Tibial artery (tissue), 4 donors: ENCODE results near the gene MRPL48.
"Not testable (repeated sequence)": the region's sequence is repeated elsewhere in the genome, so short reads cannot be mapped to it uniquely, and the experiment has no call there.

Source experiments
- DNase-seq, 2 donors: peaks; one replicate each; pipeline ENCODE4 v3.0.0-alpha.2; 2019
- H3K27ac ChIP-seq, 2 donors: fragments of 200-600 bp; sonication (generic) in 1 of 2; 1 replicate in 1 of 2; 2 replicates in 1 of 2; pipeline ENCODE4 v1.5.1; 2018 to 2019; ENCODE audit warnings: mild to moderate bottlenecking in 1 of 2
- H3K27me3 ChIP-seq, 2 donors: fragments of 200-600 bp; sonication (generic) in 1 of 2; one replicate each; pipeline versions ENCODE4 v1.5.1 to v1.6.0; 2016 to 2019
- H3K36me3 ChIP-seq, 3 donors: fragments of 200-600 bp; sonication (generic) in 2 of 3; one replicate each; pipeline ENCODE4 v1.5.1; 2016 to 2019; ENCODE audit warnings: mild to moderate bottlenecking in 2 of 3
- H3K4me1 ChIP-seq, 4 donors: fragments of 200-600 bp; sonication (generic) in 2 of 4; 1 replicate in 3 of 4; 2 replicates in 1 of 4; pipeline ENCODE4 v1.5.1; 2016 to 2019
- H3K4me3 ChIP-seq, 2 donors: fragments of 200-600 bp; sonication (generic) in 1 of 2; 1 replicate in 1 of 2; 2 replicates in 1 of 2; pipeline ENCODE4 v1.5.1; 2018 to 2019; ENCODE audit warnings: mild to moderate bottlenecking in 2 of 2
- H3K9me3 ChIP-seq, 3 donors: fragments of 200-600 bp; sonication (generic) in 1 of 3; one replicate each; pipeline ENCODE4 v1.5.1; 2016 to 2019
- intact Hi-C: fragments of 100-400 bp; cut with DNase I; formaldehyde crosslinking; loops from one replicate; pipeline ENCODE4 v1.15.0; 2023; ENCODE audit warnings: low total_unique reads
- TF ChIP-seq, protein P1 (sequence below), 2 experiments: fragments of 200-600 bp in 1 of 2; fragments of 450-650 bp in 1 of 2; IDR thresholded peaks; one replicate each; pipeline ENCODE4 v1.5.1; 2017 to 2019; ENCODE audit warnings: antibody characterized with exemption in 2 of 2, mild to moderate bottlenecking in 1 of 2, moderate library complexity in 1 of 2

MRPL48 gene

DNA sequence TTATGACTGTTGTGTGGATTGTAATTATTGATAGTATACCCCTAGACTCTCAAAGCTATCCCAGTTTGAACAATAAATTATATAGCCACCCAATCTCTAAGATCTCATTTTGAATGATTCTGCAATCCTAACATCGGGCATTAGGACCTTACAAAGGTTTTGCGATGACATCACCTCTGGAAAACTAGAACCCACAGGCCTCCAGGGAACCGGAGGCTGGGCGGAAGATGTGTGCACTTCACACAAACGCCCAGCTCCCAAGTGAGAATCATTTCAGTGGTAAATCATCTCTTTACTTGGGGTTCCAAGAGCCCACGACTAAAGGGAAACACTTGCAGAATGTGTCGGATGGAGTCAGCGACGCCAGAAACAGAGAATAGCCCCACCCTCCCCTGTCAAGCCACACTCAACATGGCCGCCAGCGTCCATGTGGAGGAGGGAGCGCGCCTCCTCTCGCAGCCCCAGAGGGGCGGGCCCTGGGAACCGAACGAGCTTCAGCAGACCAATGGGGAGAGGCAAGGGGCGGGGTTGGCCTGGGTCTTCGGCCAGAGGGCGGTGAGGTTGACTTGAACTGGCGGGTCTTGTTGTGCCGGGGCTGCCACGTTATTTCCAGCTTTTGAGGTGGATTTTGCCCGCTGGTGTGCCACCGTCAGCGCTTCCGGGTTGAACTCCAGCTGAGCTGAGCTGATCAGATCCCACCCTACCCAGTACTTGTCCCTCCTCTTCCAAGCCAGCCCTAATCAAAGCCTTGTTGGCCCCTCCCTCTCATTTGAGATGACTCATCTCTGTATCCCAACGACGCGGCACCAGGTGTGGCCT lies 8.4 kb upstream of the MRPL48 start:
- intact Hi-C loops: no loop called here

DNA sequence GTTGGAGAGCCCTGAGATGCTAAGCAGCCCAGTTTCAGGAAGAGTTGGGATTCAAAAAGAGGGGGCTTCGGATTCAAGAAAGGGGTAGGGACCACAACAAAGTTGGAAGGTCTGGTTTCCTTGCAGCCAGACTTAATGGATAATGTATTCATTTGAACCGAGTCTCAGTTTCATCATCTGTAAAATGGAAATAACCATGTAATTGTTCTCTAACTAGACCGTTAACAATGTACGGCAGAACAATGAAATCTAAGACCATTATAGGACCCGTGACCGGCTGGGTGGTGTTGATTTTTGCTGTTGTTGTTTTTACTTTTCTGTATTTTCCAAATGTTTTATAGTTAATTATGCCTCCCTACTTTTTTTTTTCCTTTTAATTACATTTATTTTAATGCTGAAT lies 6.4 kb upstream of the MRPL48 start:
- no peaks in the 10 kb centered on the region for H3K27me3 ChIP-seq
- H3K27ac ChIP-seq: no peak overlapping the region
- H3K9me3 ChIP-seq: no peaks in the 10 kb centered on the region
- intact Hi-C loops: no loop called here
- H3K4me1 ChIP-seq: peaks cover 0 to 3% (median 0%) of the 10 kb centered on the region in 4 donors
- TF ChIP-seq, protein P1, sequence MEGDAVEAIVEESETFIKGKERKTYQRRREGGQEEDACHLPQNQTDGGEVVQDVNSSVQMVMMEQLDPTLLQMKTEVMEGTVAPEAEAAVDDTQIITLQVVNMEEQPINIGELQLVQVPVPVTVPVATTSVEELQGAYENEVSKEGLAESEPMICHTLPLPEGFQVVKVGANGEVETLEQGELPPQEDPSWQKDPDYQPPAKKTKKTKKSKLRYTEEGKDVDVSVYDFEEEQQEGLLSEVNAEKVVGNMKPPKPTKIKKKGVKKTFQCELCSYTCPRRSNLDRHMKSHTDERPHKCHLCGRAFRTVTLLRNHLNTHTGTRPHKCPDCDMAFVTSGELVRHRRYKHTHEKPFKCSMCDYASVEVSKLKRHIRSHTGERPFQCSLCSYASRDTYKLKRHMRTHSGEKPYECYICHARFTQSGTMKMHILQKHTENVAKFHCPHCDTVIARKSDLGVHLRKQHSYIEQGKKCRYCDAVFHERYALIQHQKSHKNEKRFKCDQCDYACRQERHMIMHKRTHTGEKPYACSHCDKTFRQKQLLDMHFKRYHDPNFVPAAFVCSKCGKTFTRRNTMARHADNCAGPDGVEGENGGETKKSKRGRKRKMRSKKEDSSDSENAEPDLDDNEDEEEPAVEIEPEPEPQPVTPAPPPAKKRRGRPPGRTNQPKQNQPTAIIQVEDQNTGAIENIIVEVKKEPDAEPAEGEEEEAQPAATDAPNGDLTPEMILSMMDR (IDR thresholded peaks at IDR 0.05): no peak
- DNase-seq: no peak
- no peaks in the 10 kb centered on the region for H3K36me3 ChIP-seq
- H3K4me3 ChIP-seq: no peak overlapping the region

More for the DNA sequence above, 8.4 kb upstream of the MRPL48 start:
- peak; percentile 99 for DNase-seq
- H3K4me3 ChIP-seq: peak overlapping the region; percentile 55 to 59
- H3K4me1 ChIP-seq: peaks cover 0 to 3% (median 0%) of the 10 kb centered on the region in 4 donors
- H3K27me3 ChIP-seq: no peaks in the 10 kb centered on the region
- no peaks in the 10 kb centered on the region for H3K36me3 ChIP-seq
- H3K9me3 ChIP-seq: no peaks in the 10 kb centered on the region
- TF ChIP-seq, protein P1 (IDR thresholded peaks at IDR 0.05): peak in 1 of 2 experiments; percentile 10
- H3K27ac ChIP-seq: peak overlapping the region; percentile 86

DNA sequence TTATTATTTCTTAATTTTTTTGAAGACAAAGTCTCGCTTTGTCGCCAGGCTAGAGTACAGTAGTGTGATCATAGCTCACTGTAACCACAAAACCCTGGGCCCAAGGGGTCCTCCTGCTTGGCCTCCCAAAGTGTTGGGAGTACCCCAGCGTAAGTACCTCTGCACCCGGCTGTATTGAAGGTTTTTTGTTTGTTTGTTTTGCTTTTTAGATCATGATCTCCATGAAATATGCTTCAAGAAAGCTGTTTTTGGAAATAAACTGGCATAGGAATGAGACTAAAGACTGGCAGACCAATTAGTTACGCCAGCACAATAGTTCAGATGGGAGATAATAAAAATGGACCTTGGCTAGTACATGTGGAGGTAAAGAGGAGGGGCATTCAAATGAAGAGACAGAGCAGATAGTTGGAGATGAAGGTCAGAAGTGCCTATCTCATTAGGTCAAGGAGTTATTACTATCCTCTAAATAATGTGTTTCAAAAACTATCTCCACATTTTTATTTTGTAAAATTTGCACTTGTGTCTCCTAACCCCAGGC lies 4.1 kb upstream of the MRPL48 start:
- DNase-seq: no peak
- Histone ChIP-seq H3K36me3 (no peaks in the 10 kb centered on the region), H3K4me3 (no peak overlapping the region), H3K27ac (no peak overlapping the region), H3K4me1 (peaks cover 0 to 12% (median 2%) of the 10 kb centered on the region in 4 donors), H3K9me3 (no peaks in the 10 kb centered on the region), H3K27me3 (no peaks in the 10 kb centered on the region)
- TF ChIP-seq, protein P1 (IDR thresholded peaks at IDR 0.05): no peak
- intact Hi-C loops: no loop called here

DNA sequence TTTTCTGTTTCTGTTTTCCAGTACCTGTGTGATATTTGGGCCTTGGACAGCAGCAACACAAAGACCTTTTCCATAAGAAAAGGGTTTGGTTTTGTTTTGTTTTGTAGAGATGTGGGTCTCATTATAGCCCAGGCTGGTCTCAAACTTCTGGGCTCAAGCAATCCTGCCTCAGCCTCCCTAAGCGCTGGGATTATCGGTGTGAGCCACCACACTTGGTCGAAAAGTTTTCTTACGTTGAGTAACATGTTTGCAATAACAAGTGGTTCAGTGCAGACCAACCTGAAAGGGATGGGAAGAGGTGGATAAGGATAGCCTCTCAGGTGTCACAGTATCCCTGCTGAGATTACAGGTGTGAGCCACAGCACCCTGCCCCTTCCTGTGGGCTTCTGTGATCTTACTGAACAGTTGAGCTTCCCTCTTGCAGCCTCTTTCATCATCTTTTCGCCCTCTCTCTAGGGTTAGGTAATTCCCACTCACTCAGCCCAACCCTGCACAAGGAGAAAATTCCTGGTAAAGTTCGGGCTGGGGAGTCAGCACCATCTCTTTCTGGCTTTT lies 3.5 kb upstream of the MRPL48 start:
- Histone ChIP-seq H3K4me1 (peaks cover 0 to 15% (median 6%) of the 10 kb centered on the region in 4 donors), H3K9me3 (no peaks in the 10 kb centered on the region), H3K4me3 (no peak overlapping the region), H3K36me3 (no peaks in the 10 kb centered on the region), H3K27ac (no peak overlapping the region), H3K27me3 (no peaks in the 10 kb centered on the region)
- TF ChIP-seq, protein P1 (IDR thresholded peaks at IDR 0.05): no peak
- no peak for DNase-seq
- intact Hi-C loops: no loop called here

DNA sequence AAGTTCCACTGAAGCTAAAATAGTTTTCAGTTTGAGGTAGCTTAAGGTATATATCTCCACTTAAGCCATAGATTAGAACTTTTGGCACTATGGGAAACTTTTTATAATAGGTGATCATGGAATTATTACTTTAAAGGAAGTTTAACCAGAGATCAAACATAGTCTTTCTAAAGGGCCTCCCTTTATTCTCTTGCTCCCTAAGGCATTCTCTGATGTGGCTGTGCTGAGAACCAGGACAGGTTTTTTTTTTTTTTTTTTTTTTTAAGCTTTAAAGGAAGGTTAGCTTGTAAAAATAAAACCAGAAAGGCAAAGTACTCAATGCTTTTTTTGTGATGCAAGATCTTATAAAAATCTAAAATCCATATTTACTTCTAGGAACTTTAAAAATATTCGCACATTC lies 2.9 kb upstream of the MRPL48 start:
- no peaks in the 10 kb centered on the region for H3K27me3 ChIP-seq
- H3K4me1 ChIP-seq: peaks cover 0 to 16% (median 7%) of the 10 kb centered on the region in 4 donors
- H3K36me3 ChIP-seq: no peaks in the 10 kb centered on the region
- intact Hi-C loops: loop anchor here (5.0 kb wide), 1 partner anchor 93 kb away; the partner anchor contains the start of genes COA4 and PAAF1
- no peak for DNase-seq
- no peak overlapping the region for H3K4me3 ChIP-seq
- H3K27ac ChIP-seq: no peak overlapping the region
- H3K9me3 ChIP-seq: no peaks in the 10 kb centered on the region
- TF ChIP-seq, protein P1 (IDR thresholded peaks at IDR 0.05): no peak

DNA sequence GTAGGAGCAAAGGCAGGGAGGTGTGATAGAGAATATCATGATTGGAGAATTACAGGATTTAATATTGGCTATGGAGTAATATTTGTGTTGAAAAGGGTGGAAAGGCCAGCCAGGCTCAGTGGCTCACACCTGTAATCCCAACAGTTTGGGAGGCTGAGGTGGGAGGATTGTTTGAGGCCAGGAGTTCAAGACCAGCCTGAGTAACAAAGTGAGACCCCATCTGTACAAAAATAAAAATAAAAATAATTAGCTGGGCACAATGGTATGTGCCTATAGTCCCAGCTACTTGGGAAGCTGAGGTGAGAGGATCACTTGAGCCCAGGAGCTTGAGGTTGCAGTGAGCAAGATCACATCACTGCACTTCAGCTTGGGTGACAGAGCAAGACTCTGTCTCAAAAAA lies 2.2 kb upstream of the MRPL48 start:
- H3K4me1 ChIP-seq: peaks cover 0 to 16% (median 7%) of the 10 kb centered on the region in 4 donors
- H3K9me3 ChIP-seq, H3K27ac ChIP-seq, DNase-seq, H3K27me3 ChIP-seq, H3K36me3 ChIP-seq, H3K4me3 ChIP-seq: not testable (repeated sequence)
- intact Hi-C loops: loop anchor here (5.0 kb wide), 1 partner anchor 92 kb away; the partner anchor contains the start of genes COA4 and PAAF1
